GM18873 (cell line): ENCODE data around the gene PNPLA2.

Source experiments
- ATAC-seq: cut with Tn5 transposase; IDR thresholded peaks from one replicate; pipeline ENCODE4 v1.9.1; 2021; ENCODE audit warnings: mild to moderate bottlenecking, moderate library complexity, moderate number of reproducible peaks; ENCODE audit not compliant: unreplicated experiment, low FRiP score

The PNPLA2 gene

DNA sequence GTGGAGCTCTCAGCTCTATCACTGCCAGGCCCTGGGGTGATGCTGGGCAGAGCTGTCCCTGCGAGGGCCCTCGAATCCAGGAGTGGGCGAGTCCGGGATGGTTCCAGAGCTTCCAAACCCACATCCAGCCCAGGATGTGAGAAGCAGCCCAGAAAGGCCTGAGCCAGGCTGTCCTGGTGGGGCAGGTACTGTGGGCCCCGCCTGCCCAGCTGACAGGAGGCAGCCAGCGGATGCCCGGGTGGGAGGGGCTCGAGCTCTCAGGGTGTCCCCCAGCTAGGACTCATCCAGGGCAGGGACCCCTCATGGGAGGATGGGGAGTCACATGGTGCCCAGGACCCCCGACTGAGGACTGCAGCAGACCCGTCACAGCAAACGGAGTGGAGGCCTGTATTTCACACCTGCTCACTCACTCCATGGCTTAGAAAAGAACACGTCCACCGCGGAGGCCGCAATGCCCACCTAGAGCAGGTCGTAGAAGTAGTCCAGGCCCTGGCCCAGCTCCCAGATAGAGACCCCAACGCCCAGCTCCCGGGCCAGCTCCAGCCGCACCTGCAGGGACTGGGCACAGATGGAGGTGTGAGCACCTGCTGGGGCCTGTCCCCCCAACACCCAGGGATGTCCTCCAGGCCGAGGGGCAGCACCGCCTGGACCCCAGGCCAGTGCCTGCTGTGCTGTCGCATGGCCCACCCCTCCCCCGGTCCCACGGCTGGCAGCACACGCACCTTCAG is 50.8 kb downstream of the PNPLA2 start:
- ATAC-seq, result no peak

DNA sequence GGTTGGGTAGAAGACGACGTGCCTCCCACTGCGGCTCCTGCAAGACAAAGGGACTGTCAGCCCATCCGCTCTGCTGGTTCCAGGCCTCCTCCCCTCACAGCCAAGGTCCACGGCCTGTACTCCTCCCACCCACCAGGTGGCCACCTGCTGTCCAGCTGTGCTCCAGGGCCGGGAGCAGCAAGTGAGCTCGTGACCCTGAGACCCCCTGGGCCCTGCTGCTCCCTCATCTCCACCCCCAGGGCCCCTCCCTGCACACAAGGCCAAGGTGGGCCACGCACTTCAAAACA is 51.4 kb downstream of the PNPLA2 start:
- ATAC-seq, result no peak

DNA sequence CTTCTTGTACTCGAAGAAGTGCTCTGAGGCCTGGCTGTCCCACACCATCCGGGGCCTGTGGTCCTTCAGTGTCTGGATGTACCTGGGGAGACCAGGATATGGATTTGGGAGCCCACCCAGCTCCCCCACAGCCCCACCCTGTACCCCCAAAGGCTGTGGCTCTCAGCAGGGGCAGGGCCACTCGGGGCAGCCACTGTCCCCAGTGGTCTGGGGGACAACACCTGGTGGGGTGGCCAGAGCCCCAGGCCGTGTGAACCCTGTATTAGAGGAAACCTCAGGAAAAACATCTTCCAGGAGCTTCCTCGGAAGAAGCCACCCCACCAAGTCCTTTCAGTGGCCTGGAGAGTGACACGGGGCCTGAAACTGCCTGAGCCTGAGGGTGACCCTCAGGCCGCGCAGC is 51.7 kb downstream of the PNPLA2 start:
- ATAC-seq, result no peak

GRCh38 chr11:871472-871871 is 52.8 kb downstream of the PNPLA2 start:
- ATAC-seq, result no peak

DNA sequence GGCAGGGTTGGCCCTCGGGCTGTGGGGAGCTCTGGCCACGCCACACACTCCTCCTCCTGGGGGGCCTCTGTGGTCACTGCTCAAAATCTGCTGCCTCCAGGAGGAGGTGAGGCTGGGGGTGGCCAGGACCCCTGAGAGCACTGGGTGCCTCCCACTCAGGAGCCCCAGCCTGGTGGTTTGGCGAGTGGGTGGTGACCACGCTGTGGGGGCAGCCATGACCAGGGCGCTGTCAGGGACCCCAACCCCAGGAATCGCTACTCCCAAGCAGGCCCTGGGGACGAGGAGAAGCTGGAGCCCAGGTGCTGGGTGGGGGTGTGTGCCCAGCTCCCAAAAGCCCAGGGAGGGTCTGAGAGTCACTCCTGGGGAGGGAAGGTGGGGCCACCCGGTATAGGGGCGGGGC is 54.1 kb downstream of the PNPLA2 start:
- no peak for ATAC-seq

- no peak for ATAC-seq
Measured at GRCh38 chr11:873706-874105, 55.0 kb downstream of the PNPLA2 start.
